ENCODE data around the gene PUSL1.

DNA sequence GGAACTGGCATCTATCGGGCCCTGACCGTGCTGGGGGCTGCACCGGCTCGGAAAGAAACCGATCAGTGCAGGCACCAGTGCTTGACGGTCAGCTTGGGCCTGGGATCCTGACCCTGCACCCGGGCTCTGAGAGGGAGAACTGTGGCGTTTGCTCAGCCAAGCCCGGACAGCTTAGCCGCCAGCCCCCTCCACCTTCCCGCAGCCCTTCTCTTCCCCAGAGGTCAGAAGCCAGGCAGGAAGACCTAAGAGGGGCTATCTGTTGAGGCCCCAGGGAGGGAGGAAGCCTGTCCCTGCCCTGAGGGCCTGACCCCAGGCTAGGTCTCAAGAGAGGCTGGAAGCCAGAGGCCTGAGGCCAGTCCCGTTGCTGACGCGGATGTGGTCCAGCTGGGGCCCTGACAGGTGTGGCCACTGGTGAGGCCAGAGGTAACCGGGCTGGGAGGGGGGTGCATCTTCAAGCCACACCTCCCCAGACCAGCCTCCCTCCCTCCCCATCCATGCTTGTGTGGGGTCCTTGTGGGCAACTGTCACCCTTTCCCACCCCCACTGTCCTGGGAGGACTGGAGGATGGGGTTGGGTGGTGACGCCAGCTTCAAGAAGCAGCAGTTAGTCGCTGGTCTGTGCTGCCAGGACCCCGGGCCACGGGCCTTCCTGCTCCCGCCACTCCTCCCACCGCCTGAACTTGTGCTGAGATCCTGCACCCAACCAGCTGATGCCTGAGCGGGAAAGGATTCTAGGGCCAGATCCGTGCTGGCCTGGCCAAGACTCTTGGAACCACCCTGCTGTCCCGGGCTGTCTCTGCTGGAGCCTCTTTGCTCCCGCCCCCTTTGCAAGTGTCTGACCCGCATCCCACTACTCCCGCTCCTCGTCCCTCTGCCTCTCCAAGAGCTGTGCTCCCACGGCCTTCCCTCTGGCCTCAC is 43.4 kb downstream of the PUSL1 start:
- TF ChIP-seq CTCF (conservative IDR thresholded peaks at IDR 0.05; ENCODE audit: low read depth, low read length), result no peak
- TF ChIP-seq EZH2 (IDR thresholded peaks at IDR 0.05; ENCODE audit: borderline replicate concordance, low read depth, low read length, poor library complexity, severe bottlenecking), result no peak
